T-cell (primary cell): ENCODE results near the gene LMBRD1. TPM values are rescaled to one million over a fixed set of nuclear protein-coding genes. Genes with fewer than 3 reads are reported as not detected.
"Not testable (repeated sequence)": the region's sequence is repeated elsewhere in the genome, so short reads cannot be mapped to it uniquely, and the experiment has no call there.

Experiments used
- ATAC-seq, 4 experiments: fragments of 200-7000 bp in 3 of 4; fragments of 150-1000 bp in 1 of 4; cut with Tn5 transposase; replicated peaks in 1 of 4; 1 replicate in 3 of 4; 2 replicates in 1 of 4; pipeline ENCODE4 v1.10.0; 2021; ENCODE audit warnings: moderate library complexity in 3 of 4, mild to moderate bottlenecking in 2 of 4, moderate number of reproducible peaks in 1 of 4
- CTCF ChIA-PET, 2 donors: fragments of 300-600 bp; sonication (Branson Sonifier 250); formaldehyde crosslinking; loops; one replicate each; lab custom pipeline; 2022; ENCODE audit warnings: antibody characterized with exemption in 2 of 2; lab: Charles Lee
- POLR2A ChIA-PET, 2 donors: fragments of 300-600 bp; sonication (Branson Sonifier 250); formaldehyde crosslinking; loops; one replicate each; lab custom pipeline; 2022; ENCODE audit warnings: antibody characterized with exemption in 2 of 2; lab: Charles Lee
- DNase-seq, 35 experiments: peaks; one replicate each; pipeline versions ENCODE4 v3.0.0 to v3.0.0-alpha.2; 2013 to 2023
- H3K27ac ChIP-seq: one replicate; pipeline ENCODE4 v1.5.1; 2013; ENCODE audit warnings: low read length
- H3K27me3 ChIP-seq, 2 experiments: replicated peaks in 1 of 2; 1 replicate in 1 of 2; 2 replicates in 1 of 2; pipeline versions ENCODE4 v1.6.1 to v1.7.0; 2013; ENCODE audit warnings: low read length in 1 of 2, mixed read lengths in 1 of 2; ENCODE audit not compliant: control insufficient read depth in 2 of 2, insufficient read depth in 2 of 2; ENCODE audit errors: extremely low read depth in 1 of 2
- H3K36me3 ChIP-seq, 2 donors: 1 replicate in 1 of 2; 2 replicates in 1 of 2; pipeline versions ENCODE4 v1.6.1 to v1.7.0; 2013; ENCODE audit warnings: low read length in 1 of 2; ENCODE audit not compliant: control insufficient read depth in 2 of 2, insufficient read depth in 1 of 2; ENCODE audit errors: extremely low read depth in 1 of 2
- H3K4me1 ChIP-seq, 2 experiments: 1 replicate in 1 of 2; 2 replicates in 1 of 2; pipeline versions ENCODE4 v1.6.1 to v1.7.0; 2013; ENCODE audit warnings: low read length in 2 of 2, mixed read lengths in 1 of 2; ENCODE audit not compliant: insufficient read depth in 2 of 2, control insufficient read depth in 1 of 2; ENCODE audit errors: extremely low read depth in 1 of 2
- H3K4me3 ChIP-seq, 2 donors: 1 replicate in 1 of 2; 2 replicates in 1 of 2; pipeline versions ENCODE4 v1.5.1 to v1.7.0; 2013; ENCODE audit warnings: mild to moderate bottlenecking in 2 of 2, low read length in 1 of 2, moderate library complexity in 1 of 2; ENCODE audit not compliant: control insufficient read depth in 1 of 2; ENCODE audit errors: extremely low read depth in 1 of 2
- H3K9me3 ChIP-seq: 2 replicates; pipeline ENCODE4 v1.7.0; 2013
- H3K27ac Mint-ChIP-seq, 2 donors: one replicate each; pipeline ENCODE4 v1.8.0; 2020 to 2021; ENCODE audit warnings: mild to moderate bottlenecking in 2 of 2, mixed read lengths in 2 of 2
- H3K27me3 Mint-ChIP-seq, 2 donors: one replicate each; pipeline ENCODE4 v1.8.0; 2021 to 2022; ENCODE audit warnings: mixed read lengths in 2 of 2
- H3K36me3 Mint-ChIP-seq: one replicate; pipeline ENCODE4 v1.8.0; 2021; ENCODE audit warnings: mixed read lengths
- H3K4me1 Mint-ChIP-seq, 3 donors: one replicate each; pipeline ENCODE4 v1.8.0; 2020 to 2022; ENCODE audit warnings: mixed read lengths in 3 of 3, mild to moderate bottlenecking in 1 of 3
- H3K4me3 Mint-ChIP-seq, 3 donors: one replicate each; pipeline ENCODE4 v1.8.0; 2020 to 2022; ENCODE audit warnings: mild to moderate bottlenecking in 3 of 3, mixed read lengths in 3 of 3, moderate library complexity in 3 of 3
- H3K9me3 Mint-ChIP-seq, 3 donors: one replicate each; pipeline ENCODE4 v1.8.0; 2020 to 2022; ENCODE audit warnings: mixed read lengths in 3 of 3
- WGBS: methylation state at CpG from one replicate; pipeline ENCODE4 v1.1.5; 2013; ENCODE audit warnings: missing lambda C conversion rate; ENCODE audit not compliant: insufficient coverage; 5-methylcytosine and 5-hydroxymethylcytosine counted together
- total RNA-seq, 35 experiments: library from RNA in 6 of 35; stranded (reverse) in 6 of 35; fragments of 120-200 nt in 1 of 35; gene quantifications; one replicate each; pipeline versions ENCODE4 v1.2.1 to v1.2.4 and lab custom pipeline; 2013 to 2026

LMBRD1 gene
- total RNA-seq, 5 donors from 2014 or later (not counting 1 experiment from before 2014, with no cell fraction given), result 37.1 to 41.5 (median 37.7) TPM

DNA sequence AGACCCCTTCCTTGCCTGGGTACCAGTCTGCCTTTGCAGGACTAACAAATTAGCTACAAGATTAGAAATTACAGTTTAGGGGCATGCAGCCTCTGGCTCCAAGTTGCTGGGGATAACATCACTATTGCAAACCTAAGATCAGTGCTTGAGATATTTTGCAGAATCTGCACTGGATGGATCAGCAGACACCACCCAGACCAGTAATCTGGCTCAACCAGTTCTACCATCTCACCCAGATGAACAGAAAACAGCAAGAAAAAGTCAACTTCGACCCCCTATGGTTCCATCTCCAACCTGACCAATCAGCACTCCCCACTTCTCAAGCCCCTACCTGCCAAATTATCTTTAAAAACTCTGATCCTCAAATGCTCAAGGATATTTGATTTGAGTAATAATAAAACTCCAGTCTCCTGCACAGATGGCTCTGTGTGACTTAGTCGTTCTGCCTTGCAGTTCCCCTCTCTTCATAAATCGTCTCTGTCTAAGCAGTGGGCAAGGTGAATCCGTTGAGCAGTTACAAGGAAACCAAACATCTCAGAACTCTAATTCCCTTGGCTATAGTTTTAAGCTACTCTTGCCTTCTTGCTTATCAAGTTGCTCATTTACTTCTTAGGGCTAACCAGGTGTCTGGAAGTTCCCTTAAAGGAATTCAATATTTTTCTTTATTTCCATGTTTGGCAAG is 16.1 kb upstream of the LMBRD1 start:
- Histone ChIP-seq H3K4me1 (peaks cover 24 to 42% of the 10 kb centered on the region in 2 experiments), H3K27ac (peak overlapping the region; percentile 76), H3K36me3 (no peaks in the 10 kb centered on the region), H3K27me3 (peaks cover 0 to under 1% of the 10 kb centered on the region in 2 experiments), H3K4me3 (no peak overlapping the region), H3K9me3 (no peaks in the 10 kb centered on the region)
- Mint-ChIP-seq H3K9me3 (no peaks in the 10 kb centered on the region), H3K27me3 (peaks cover 0 to 1% of the 10 kb centered on the region in 2 donors), H3K4me1 (peaks cover 55 to 66% (median 60%) of the 10 kb centered on the region in 3 donors), H3K4me3 (peak overlapping the region; percentile 5 to 63 (median 47)), H3K36me3 (peaks cover 10% of the 10 kb centered on the region), H3K27ac (peak overlapping the region; percentile 91 to 93)
- 43% methylated on average over 2 of the region's 4 CpGs for WGBS
- ChIA-PET POLR2A (interaction anchor here (0.6 to 1.0 kb wide), 4 partner anchors 27 to 788 kb away, joined by 3 to 6 read pairs (median 4); no protein-coding TSS in a partner anchor), CTCF (interaction anchor here in 1 of 2 donors (0.5 to 4.2 kb wide), 5 partner anchors 11 to 109 kb away, joined by 3 to 34 read pairs (median 6); partner anchors contain the start of gene LMBRD1)
- ATAC-seq (no peak), DNase-seq (no peak)

- CTCF ChIA-PET, result no interaction called here
- no peaks in the 10 kb centered on the region for H3K4me1 ChIP-seq
- POLR2A ChIA-PET, result interaction anchor here in 1 of 2 donors (0.5 kb wide), 1 partner anchor 68 kb away, joined by 3 read pairs; no protein-coding TSS in a partner anchor
- H3K36me3 Mint-ChIP-seq, result no peaks in the 10 kb centered on the region
- DNase-seq, result no peak
- peaks cover 0 to 7% of the 10 kb centered on the region in 2 experiments for H3K27me3 ChIP-seq
- H3K4me3 ChIP-seq, result no peak overlapping the region
- no peak for ATAC-seq
- no peak overlapping the region for H3K27ac ChIP-seq
- no peaks in the 10 kb centered on the region for H3K9me3 ChIP-seq
- no peak overlapping the region for H3K4me3 Mint-ChIP-seq
- H3K4me1 Mint-ChIP-seq, result no peaks in the 10 kb centered on the region
- no peaks in the 10 kb centered on the region for H3K36me3 ChIP-seq
- H3K27me3 Mint-ChIP-seq, result no peaks in the 10 kb centered on the region
- H3K27ac Mint-ChIP-seq, result no peak overlapping the region
- 83% methylated on average over 1 of the region's 4 CpGs for WGBS
- H3K9me3 Mint-ChIP-seq, result no peaks in the 10 kb centered on the region
These were observed 6.2 kb upstream of the LMBRD1 start for GRCh38 chr6:69802995-69803394.

DNA sequence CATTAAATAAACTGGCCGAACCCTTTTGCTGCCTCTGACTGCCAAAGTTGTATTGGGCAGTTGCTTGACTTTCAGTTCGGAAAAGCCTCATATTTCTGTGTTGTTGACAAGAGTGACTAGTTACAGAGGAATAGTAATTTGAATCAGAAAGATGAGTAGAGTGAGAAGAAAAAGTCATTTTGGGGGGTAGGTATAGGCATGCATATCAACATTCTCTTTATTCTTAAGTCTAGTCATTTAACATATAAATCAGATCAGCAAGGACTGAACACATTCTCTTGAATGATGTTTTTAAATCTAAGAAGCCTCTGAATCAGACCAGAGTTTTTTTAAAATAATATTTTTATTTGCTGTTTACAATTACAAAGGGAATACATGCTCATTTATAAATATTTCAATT is 4.9 kb upstream of the LMBRD1 start:
- Histone ChIP-seq H3K27me3 (peaks cover 0 to 3% of the 10 kb centered on the region in 2 experiments), H3K4me1 (peaks cover 2 to 8% of the 10 kb centered on the region in 2 experiments), H3K9me3 (no peaks in the 10 kb centered on the region), H3K4me3 (no peak overlapping the region), H3K36me3 (no peaks in the 10 kb centered on the region), H3K27ac (no peak overlapping the region)
- POLR2A ChIA-PET, result no interaction called here
- Mint-ChIP-seq H3K27ac (no peak overlapping the region), H3K27me3 (no peaks in the 10 kb centered on the region), H3K4me1 (peaks cover 10 to 11% (median 11%) of the 10 kb centered on the region in 3 donors), H3K9me3 (no peaks in the 10 kb centered on the region), H3K36me3 (no peaks in the 10 kb centered on the region), H3K4me3 (no peak overlapping the region)
- no peak for DNase-seq
- ATAC-seq, result no peak
- WGBS, result 92% methylated on average over 2 of the region's 2 CpGs
- CTCF ChIA-PET, result interaction anchor here in 1 of 2 donors (1.1 kb wide), 1 partner anchor 11 kb away, joined by 3 read pairs; no protein-coding TSS in a partner anchor

DNA sequence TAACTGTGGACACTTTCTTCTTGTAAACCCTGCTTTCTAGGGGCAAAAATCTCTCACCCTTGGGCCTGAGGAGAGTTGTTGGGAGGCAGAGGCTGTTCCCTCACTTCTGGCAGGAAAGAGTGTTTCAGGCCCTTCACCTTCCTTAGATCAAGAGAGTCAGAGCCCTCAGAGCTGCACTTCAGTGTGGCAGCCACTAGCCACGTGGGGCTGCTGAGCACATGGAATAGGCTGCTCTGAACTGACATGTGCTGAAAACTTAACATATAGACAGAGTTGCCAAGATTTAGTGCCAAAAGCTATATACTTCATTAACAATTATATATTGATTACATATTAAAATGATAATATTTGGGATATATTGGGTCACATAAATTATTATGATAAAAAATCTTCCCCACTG is 4.4 kb upstream of the LMBRD1 start:
- Histone ChIP-seq H3K36me3 (no peaks in the 10 kb centered on the region), H3K4me1 (peaks cover 2 to 8% of the 10 kb centered on the region in 2 experiments), H3K27me3 (peaks cover 0 to 3% of the 10 kb centered on the region in 2 experiments), H3K4me3 (no peak overlapping the region), H3K9me3 (no peaks in the 10 kb centered on the region), H3K27ac (no peak overlapping the region)
- Mint-ChIP-seq H3K9me3 (no peaks in the 10 kb centered on the region), H3K27ac (no peak overlapping the region), H3K4me3 (no peak overlapping the region), H3K4me1 (peaks cover 11% of the 10 kb centered on the region in 3 donors), H3K36me3 (no peaks in the 10 kb centered on the region), H3K27me3 (no peaks in the 10 kb centered on the region)
- ATAC-seq (no peak), DNase-seq (no peak)
- ChIA-PET POLR2A (no interaction called here), CTCF (interaction anchor here in 1 of 2 donors (1.1 kb wide), 1 partner anchor 11 kb away, joined by 3 read pairs; no protein-coding TSS in a partner anchor)
- no CpG with 5 or more reads among the region's 1 CpG for WGBS

- DNase-seq, H3K36me3 Mint-ChIP-seq, ATAC-seq: not testable (repeated sequence)
These were observed 2.0 kb upstream of the LMBRD1 start for GRCh38 chr6:69798796-69799195.

GRCh38 chr6:69796073-69796641 is 653 bp downstream of the LMBRD1 start:
- peak overlapping the region; percentile 96 for H3K27ac ChIP-seq
- Mint-ChIP-seq H3K4me1 (peaks cover 55 to 58% (median 57%) of the 10 kb centered on the region in 3 donors), H3K36me3 (no peaks in the 10 kb centered on the region), H3K9me3 (no peaks in the 10 kb centered on the region), H3K27ac (peak overlapping the region; percentile 91 to 93), H3K4me3 (peak overlapping the region; percentile 89 to 94 (median 93)), H3K27me3 (no peaks in the 10 kb centered on the region)
- DNase-seq (peak in 33 of 35 experiments; percentile 17 to 82 (median 59)), ATAC-seq (peak; percentile 14 to 65 (median 31))
- H3K4me3 ChIP-seq, result peak overlapping the region; percentile 68 to 91
- CTCF ChIA-PET, result interaction anchor here (0.6 to 2.8 kb wide), 14 partner anchors 11 to 871 kb away, joined by 3 to 34 read pairs (median 4); partner anchors contain the start of genes COL19A1 (in 1 of the 2), FAM135A (in 1 of the 2), SDHAF4 (in 1 of the 2) and SMAP1 (in 1 of the 2)
- H3K4me1 ChIP-seq, result peaks cover 10 to 17% of the 10 kb centered on the region in 2 experiments
- POLR2A ChIA-PET, result interaction anchor here (0.6 to 1.0 kb wide), 7 partner anchors 10 to 1032 kb away, joined by 3 to 13 read pairs (median 5); no protein-coding TSS in a partner anchor
- no peaks in the 10 kb centered on the region for H3K9me3 ChIP-seq
- H3K27me3 ChIP-seq, result no peaks in the 10 kb centered on the region
- WGBS, result 0% methylated on average over 13 of the region's 20 CpGs
- no peaks in the 10 kb centered on the region for H3K36me3 ChIP-seq

More at GRCh38 chr6:69798796-69799195, 2.0 kb upstream of the LMBRD1 start:
- H3K27me3 ChIP-seq, H3K9me3 ChIP-seq, H3K36me3 ChIP-seq, H3K27me3 Mint-ChIP-seq, H3K4me3 ChIP-seq, H3K4me3 Mint-ChIP-seq, H3K27ac ChIP-seq, H3K9me3 Mint-ChIP-seq: not testable (repeated sequence)
- peak overlapping the region; percentile 11 to 43 for H3K27ac Mint-ChIP-seq
- POLR2A ChIA-PET, result interaction anchor here in 1 of 2 donors (0.7 kb wide), 1 partner anchor 909 kb away, joined by 3 read pairs; no protein-coding TSS in a partner anchor
- CTCF ChIA-PET, result interaction anchor here in 1 of 2 donors (1.1 kb wide), 1 partner anchor 39 kb away, joined by 3 read pairs; no protein-coding TSS in a partner anchor
- peaks cover 10 to 15% of the 10 kb centered on the region in 2 experiments for H3K4me1 ChIP-seq
- peaks cover 32 to 34% (median 34%) of the 10 kb centered on the region in 3 donors for H3K4me1 Mint-ChIP-seq
